ENCODE data around the gene PIGZ.

The PIGZ gene

DNA sequence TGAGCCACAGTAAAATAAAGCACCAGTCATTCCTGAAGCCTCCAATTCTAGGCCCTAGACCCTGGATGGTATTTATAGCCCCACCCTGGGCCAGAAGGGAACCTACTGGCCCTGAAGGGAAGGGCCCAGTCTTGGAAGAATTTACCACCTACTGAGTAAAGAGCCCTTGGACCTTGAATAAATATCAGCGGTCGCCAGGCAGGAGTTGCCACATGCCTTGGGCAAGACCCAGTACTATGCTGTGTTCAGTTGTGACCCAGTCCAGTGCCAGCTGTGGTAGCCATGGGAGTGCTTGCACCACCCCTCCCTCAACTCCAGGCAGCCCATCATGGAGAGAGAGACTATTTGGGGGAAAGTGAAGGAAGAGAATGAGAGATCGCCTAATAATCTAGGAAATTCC is 53.3 kb downstream of the PIGZ start:
- no peak for DNase-seq (ENCODE audit: low spot score)

DNA sequence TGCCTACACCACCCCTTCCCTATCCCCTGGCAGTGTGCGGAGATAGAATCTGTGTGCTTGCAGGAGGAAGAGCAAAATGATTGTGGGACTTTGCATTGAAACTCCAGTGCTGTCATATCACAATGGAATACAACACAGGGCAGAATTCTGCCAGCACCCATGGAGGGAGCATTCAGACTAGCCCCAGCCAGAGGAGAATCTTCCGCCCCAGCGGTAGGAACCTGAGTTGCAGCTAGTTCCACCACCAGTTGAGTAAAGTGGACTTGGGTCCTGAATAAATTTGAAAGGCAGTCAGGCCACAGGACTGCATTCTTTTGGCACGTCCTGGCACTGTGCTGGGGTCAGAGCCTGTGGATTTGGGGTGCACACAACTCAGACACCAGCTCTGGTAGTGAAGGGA is 53.8 kb downstream of the PIGZ start:
- no peak for DNase-seq (ENCODE audit: low spot score)

DNA sequence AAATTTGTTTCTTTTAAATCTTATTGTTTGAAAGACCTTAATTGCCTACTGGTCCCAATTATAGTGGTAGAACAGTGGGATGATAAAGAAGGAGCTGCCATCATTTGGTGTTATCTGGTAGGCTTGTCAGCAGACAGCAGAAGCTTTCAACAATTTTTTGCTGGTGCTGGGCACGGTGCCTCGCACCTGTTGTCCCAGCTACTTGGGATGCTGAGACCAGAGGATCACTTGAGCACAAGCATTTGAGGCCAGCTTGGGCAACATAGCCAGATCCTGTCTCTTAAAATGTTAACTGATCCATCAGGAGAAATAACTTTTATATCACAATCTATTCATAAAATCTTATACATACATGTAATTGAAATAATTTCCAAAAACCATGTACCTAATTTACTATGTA is 64.9 kb downstream of the PIGZ start:
- DNase-seq (ENCODE audit: low spot score), result no peak

DNA sequence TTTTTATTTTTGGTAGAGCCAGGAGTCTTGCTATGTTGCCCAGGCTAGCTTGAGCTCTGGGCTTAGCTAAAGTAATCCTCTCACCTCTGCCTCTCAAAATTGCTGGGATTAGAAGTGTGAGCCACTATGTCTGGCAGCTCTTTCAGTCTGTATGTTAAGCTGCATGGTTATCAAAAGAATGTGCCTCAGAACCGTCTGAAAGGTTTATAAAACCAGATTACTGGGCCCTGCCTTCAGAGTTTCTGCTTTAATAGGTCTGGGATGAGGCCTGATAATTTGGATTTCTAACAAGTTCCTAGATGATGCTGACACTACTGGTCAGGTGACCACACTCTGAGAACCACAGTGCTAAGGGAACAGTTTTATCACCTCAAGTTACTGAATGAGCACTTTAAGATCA is 66.3 kb downstream of the PIGZ start:
- DNase-seq (ENCODE audit: low spot score), result no peak

DNA sequence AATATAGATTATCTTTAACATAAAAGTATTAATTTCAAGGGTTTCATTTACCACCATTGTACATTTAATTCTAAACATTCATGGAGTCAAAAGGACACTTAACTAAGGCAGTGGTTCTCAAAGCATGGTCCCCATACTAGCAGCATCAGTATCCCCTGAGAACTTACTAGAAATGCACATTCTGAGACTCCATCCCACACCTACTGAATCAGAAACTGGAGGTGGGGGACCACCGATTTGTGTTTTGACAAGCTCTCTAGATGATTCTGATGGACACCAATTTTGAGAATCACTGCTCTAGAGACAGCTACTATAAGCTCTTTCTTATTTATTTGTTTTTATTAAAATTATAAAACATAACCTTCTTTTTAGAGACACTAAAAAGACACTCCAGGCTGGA is 66.9 kb downstream of the PIGZ start:
- no peak for DNase-seq (ENCODE audit: low spot score)

All from COLO829 (cell line).